ENCODE measurements around the gene SPATA12. TPM values are rescaled to one million over a fixed set of nuclear protein-coding genes. Genes with fewer than 3 reads are reported as not detected.

The SPATA12 gene
- total and polyA plus RNA-seq, 2 of the 8 experiments (the other 6 are each of a cell fraction or from before 2014, with no cell fraction given), result 0.19 to 0.97 TPM

DNA sequence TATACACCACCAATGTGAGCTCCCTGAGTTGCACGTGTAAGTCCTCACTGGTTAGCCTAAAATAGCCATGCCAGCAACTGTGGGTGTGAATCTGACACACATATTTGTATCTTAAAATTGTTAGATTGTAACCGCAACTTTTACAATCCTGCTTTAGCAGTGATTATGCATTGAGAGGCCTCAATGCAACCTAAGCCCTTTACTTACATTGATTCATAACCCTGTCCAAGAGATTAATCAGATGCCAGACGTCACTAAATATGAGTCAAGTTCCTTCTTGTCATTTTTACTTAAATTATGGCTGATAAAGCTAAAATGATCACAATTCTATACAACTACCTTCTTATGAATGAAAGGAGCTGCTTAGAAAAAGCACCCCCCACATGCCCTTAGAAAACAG lies 57.8 kb downstream of the SPATA12 start:
- no peak overlapping the region for H3K18ac ChIP-seq (ENCODE audit: extremely low read depth, low read length)
- no peaks in the 10 kb centered on the region for H3K9me3 ChIP-seq (ENCODE audit: insufficient read depth in 2 of 2, low read depth in 1 of 2, low read length in 1 of 2)
- H2BK120ac ChIP-seq (replicated peaks; ENCODE audit: low read depth, low read length), result no peak overlapping the region
- no peak overlapping the region for H2BK5ac ChIP-seq (ENCODE audit: low read depth, low read length)
- H3K4ac ChIP-seq (replicated peaks; ENCODE audit: insufficient read length, low read depth, low read length), result no peak overlapping the region
- peaks cover 0 to 5% (median 0%) of the 10 kb centered on the region in 4 experiments; a peak in 3 of 8 replicates for H3K36me3 ChIP-seq (ENCODE audit: control insufficient read depth in 2 of 4, insufficient read depth in 4 of 4, low read length in 3 of 4)
- no peak overlapping the region for H3K27ac ChIP-seq (ENCODE audit: low read depth, low read length)
- H2AFZ ChIP-seq (ENCODE audit: low read length), result no peak overlapping the region
- H2BK15ac ChIP-seq (ENCODE audit: low read length), result no peak overlapping the region
- H2BK12ac ChIP-seq (ENCODE audit: low read depth, low read length), result no peak overlapping the region
- H3K23me2 ChIP-seq (ENCODE audit: low read depth, low read length), result no peaks in the 10 kb centered on the region
- peaks cover 0 to 10% (median 1%) of the 10 kb centered on the region in 4 experiments; a peak in 4 of 7 replicates for H3K4me1 ChIP-seq (replicated peaks in 1 of 4; ENCODE audit: control insufficient read depth in 3 of 4, insufficient read depth in 4 of 4, low read length in 3 of 4)
- peaks cover 0 to 9% of the 10 kb centered on the region in 2 experiments; a peak in 1 of 4 replicates for H3K79me2 ChIP-seq (ENCODE audit: control insufficient read depth in 1 of 2, insufficient read depth in 2 of 2, low read length in 2 of 2)
- H2AK5ac ChIP-seq (ENCODE audit: low read depth, low read length), result no peak overlapping the region
- no peak overlapping the region for H4K91ac ChIP-seq (replicated peaks; ENCODE audit: insufficient read length, low read length)
- TF ChIP-seq SIRT6 (IDR thresholded peaks at IDR 0.05; ENCODE audit: low read length) (no peak), EZH2 (IDR thresholded peaks at IDR 0.05; ENCODE audit: low read depth, low read length, severe bottlenecking) (no peak), FOSL1 (IDR thresholded peaks at IDR 0.05; ENCODE audit: insufficient read depth, low read depth, low read length) (no peak), TAF7 (optimal IDR thresholded peaks at IDR 0.05; ENCODE audit: borderline replicate concordance, low read depth, low read length) (no peak), BACH1 (IDR thresholded peaks at IDR 0.05; ENCODE audit: low read length) (no peak), YY1 (IDR thresholded peaks at IDR 0.05; ENCODE audit: low read depth, low read length) (no peak), PHF8 (conservative IDR thresholded peaks at IDR 0.05; ENCODE audit: low read depth, low read length) (no peak), KDM5A (IDR thresholded peaks at IDR 0.05; ENCODE audit: low read length) (no peak), CHD1 (IDR thresholded peaks at IDR 0.05; ENCODE audit: low read depth, low read length) (no peak), SIN3A (conservative IDR thresholded peaks at IDR 0.05 in 1 of 2, IDR thresholded peaks at IDR 0.05 in 1 of 2; ENCODE audit: low read depth in 1 of 2, low read length in 2 of 2) (no peak), SUZ12 (IDR thresholded peaks at IDR 0.05; ENCODE audit: low read length) (no peak), CREB1 (IDR thresholded peaks at IDR 0.05) (no peak), BCL11A (IDR thresholded peaks at IDR 0.05; ENCODE audit: low read depth in 2 of 2, low read length in 2 of 2) (no peak), TEAD4 (IDR thresholded peaks at IDR 0.05; ENCODE audit: low read depth, low read length) (no peak), JUND (IDR thresholded peaks at IDR 0.05; ENCODE audit: low read length) (no peak)
- no peak overlapping the region for H4K8ac ChIP-seq (ENCODE audit: extremely low read depth, insufficient read depth, low read length)
- no peak for DNase-seq (ENCODE audit: low read depth in 1 of 2, low spot score in 2 of 2)
- no peak overlapping the region for H3K14ac ChIP-seq (ENCODE audit: insufficient read length)
- no peak overlapping the region for H3K9ac ChIP-seq (replicated peaks in 1 of 4; ENCODE audit: extremely low read depth in 1 of 4, low read depth in 3 of 4, low read length in 3 of 4)
- ChIA-PET POLR2A (ENCODE audit: partially characterized antibody) (interaction anchor here (1.1 kb wide), 1 partner anchor 12 kb away, joined by 5 read pairs; no protein-coding TSS in a partner anchor), CTCF (ENCODE audit: partially characterized antibody) (interaction anchor here (1.1 to 2.3 kb wide), 5 partner anchors 16 to 61 kb away, joined by 3 to 6 read pairs (median 3); no protein-coding TSS in a partner anchor)
- H3K56ac ChIP-seq (replicated peaks; ENCODE audit: insufficient read length, low read depth, low read length), result no peak overlapping the region
- peaks cover 5% of the 10 kb centered on the region; the same call in 1 of the 2 replicates for H3K79me1 ChIP-seq (ENCODE audit: low read depth, low read length)
- H3K23ac ChIP-seq (ENCODE audit: insufficient read length), result no peak overlapping the region
- H4K5ac ChIP-seq (ENCODE audit: insufficient read length, low read depth, low read length), result no peak overlapping the region
- FAIRE-seq, result no peak
- no peak overlapping the region for H3K4me2 ChIP-seq (ENCODE audit: insufficient read depth in 1 of 2, low read depth in 2 of 2, low read length in 2 of 2)
- H3K27me3 ChIP-seq (replicated peaks in 1 of 4; ENCODE audit: control insufficient read depth in 3 of 4, extremely low read depth in 1 of 4, insufficient read depth in 3 of 4, low read length in 3 of 4), result peaks cover 0 to 2% (median 0%) of the 10 kb centered on the region in 4 experiments; a peak in 2 of 7 replicates
- WGBS, 2 experiments (ENCODE audit: extremely low coverage in 1 of 2, insufficient coverage in 1 of 2, insufficient read length in 1 of 2, insufficient replicate concordance in 2 of 2, low coverage in 1 of 2, low lambda C conversion rate in 2 of 2, missing lambda C conversion rate in 1 of 2), result 57% methylated on average over 3 of the region's 3 CpGs; no CpG with 5 or more reads in 1 of the 2 experiments
- H2BK20ac ChIP-seq (ENCODE audit: low read length), result no peak overlapping the region
- H3K4me3 ChIP-seq (ENCODE audit: extremely low read depth in 1 of 4, insufficient read depth in 2 of 4, low read depth in 3 of 4, low read length in 4 of 4), result no peak overlapping the region
- peaks cover 0 to 14% of the 10 kb centered on the region in 2 experiments for H4K20me1 ChIP-seq (replicated peaks in 1 of 2; ENCODE audit: control insufficient read depth in 1 of 2, insufficient read depth in 2 of 2, low read length in 2 of 2)
